Urothelium cell line (cell line): ENCODE results near the gene ENTREP1.
"Not testable (repeated sequence)": the region's sequence is repeated elsewhere in the genome, so short reads cannot be mapped to it uniquely, and the experiment has no call there.

Experiments used
- DNase-seq: peaks from one replicate; pipeline ENCODE4 v3.0.0; 2011; ENCODE audit warnings: low spot score, mixed read lengths
- FAIRE-seq: peaks from 2 replicates; lab custom pipeline; 2011; peaks lifted over from hg19 to GRCh38; lab: Jason Lieb, UNC

ENTREP1 gene

GRCh38 chr9:69440254-69440955 is 115.4 kb downstream of the ENTREP1 start:
- not testable (repeated sequence) for DNase-seq, FAIRE-seq
